NCI-H2029 treated with DMSO at 0.1 percent for 48 hours (cell line): Measurements from ENCODE around the gene PLA2G3.

Source experiments
- DNase-seq: peaks from one replicate; lab custom pipeline; 2025; lab: John Stamatoyannopoulos, UW

PLA2G3 gene

GRCh38 chr22:31085928-31086327, 54.4 kb downstream of the PLA2G3 start:
- no peak for DNase-seq

GRCh38 chr22:31085493-31085824, 54.8 kb downstream of the PLA2G3 start:
- no peak for DNase-seq

- no peak for DNase-seq
These were observed 55.4 kb downstream of the PLA2G3 start for GRCh38 chr22:31084811-31085492.
